Measurements from ENCODE around the gene MYL11.

DNA sequence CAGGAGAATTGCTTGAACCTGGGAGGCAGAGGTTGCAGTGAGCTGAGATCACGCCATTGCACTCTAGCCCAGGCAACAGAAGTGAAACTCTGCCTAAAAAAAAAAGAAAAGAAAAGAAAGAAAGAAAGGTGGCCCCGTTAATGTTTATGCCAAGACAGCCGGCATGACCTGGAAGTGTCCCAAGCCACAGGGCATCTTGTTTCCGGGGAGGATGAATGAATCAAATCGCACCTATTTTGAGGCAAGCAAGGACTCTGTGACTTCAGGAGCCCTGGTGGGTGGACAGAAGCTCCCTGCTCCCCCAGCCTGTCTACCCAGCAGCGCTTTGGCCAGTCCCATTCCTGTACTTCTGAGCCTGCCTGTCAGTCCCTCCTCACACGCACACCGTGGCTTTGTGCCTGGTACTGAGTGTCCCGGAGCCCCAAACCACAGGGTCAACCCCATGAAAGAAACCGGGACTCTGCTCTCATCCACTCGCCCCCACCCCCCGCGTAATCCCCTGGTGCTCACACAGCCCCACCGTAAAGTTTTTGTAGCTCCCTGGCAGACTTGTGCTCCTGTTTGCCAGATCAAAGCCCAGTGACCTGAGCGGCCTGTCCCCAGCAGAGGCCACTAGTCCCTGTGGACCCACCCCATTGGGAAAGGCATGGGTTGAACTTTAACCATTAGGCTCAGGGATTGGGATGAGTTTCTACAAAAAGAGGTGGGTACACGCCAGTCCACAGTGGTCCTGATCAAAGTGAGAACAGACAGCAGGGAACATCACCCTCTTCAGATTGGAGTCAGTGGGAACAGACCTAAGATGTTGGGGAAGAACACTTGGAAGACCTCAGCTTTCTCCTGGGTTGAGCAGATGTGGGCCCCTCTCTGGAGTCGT is 38.8 kb upstream of the MYL11 start:
- no peak for TF ChIP-seq RAD21 (conservative IDR thresholded peaks at IDR 0.05)
- TF ChIP-seq, protein P1, sequence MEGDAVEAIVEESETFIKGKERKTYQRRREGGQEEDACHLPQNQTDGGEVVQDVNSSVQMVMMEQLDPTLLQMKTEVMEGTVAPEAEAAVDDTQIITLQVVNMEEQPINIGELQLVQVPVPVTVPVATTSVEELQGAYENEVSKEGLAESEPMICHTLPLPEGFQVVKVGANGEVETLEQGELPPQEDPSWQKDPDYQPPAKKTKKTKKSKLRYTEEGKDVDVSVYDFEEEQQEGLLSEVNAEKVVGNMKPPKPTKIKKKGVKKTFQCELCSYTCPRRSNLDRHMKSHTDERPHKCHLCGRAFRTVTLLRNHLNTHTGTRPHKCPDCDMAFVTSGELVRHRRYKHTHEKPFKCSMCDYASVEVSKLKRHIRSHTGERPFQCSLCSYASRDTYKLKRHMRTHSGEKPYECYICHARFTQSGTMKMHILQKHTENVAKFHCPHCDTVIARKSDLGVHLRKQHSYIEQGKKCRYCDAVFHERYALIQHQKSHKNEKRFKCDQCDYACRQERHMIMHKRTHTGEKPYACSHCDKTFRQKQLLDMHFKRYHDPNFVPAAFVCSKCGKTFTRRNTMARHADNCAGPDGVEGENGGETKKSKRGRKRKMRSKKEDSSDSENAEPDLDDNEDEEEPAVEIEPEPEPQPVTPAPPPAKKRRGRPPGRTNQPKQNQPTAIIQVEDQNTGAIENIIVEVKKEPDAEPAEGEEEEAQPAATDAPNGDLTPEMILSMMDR (IDR thresholded peaks at IDR 0.05; ENCODE audit: poor library complexity, severe bottlenecking) = no peak
- no peak for TF ChIP-seq TAF1 (IDR thresholded peaks at IDR 0.05; ENCODE audit: low read depth)
- TF ChIP-seq EP300 (conservative IDR thresholded peaks at IDR 0.05; ENCODE audit: poor library complexity, severe bottlenecking) = no peak
- TF ChIP-seq, protein P2, sequence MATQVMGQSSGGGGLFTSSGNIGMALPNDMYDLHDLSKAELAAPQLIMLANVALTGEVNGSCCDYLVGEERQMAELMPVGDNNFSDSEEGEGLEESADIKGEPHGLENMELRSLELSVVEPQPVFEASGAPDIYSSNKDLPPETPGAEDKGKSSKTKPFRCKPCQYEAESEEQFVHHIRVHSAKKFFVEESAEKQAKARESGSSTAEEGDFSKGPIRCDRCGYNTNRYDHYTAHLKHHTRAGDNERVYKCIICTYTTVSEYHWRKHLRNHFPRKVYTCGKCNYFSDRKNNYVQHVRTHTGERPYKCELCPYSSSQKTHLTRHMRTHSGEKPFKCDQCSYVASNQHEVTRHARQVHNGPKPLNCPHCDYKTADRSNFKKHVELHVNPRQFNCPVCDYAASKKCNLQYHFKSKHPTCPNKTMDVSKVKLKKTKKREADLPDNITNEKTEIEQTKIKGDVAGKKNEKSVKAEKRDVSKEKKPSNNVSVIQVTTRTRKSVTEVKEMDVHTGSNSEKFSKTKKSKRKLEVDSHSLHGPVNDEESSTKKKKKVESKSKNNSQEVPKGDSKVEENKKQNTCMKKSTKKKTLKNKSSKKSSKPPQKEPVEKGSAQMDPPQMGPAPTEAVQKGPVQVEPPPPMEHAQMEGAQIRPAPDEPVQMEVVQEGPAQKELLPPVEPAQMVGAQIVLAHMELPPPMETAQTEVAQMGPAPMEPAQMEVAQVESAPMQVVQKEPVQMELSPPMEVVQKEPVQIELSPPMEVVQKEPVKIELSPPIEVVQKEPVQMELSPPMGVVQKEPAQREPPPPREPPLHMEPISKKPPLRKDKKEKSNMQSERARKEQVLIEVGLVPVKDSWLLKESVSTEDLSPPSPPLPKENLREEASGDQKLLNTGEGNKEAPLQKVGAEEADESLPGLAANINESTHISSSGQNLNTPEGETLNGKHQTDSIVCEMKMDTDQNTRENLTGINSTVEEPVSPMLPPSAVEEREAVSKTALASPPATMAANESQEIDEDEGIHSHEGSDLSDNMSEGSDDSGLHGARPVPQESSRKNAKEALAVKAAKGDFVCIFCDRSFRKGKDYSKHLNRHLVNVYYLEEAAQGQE (IDR thresholded peaks at IDR 0.05; ENCODE audit: borderline replicate concordance) = no peak
- no peak for TF ChIP-seq EZH2 (IDR thresholded peaks at IDR 0.05; ENCODE audit: borderline replicate concordance, insufficient read depth, low read length, poor library complexity, severe bottlenecking)
- TF ChIP-seq POLR2AphosphoS5 (IDR thresholded peaks at IDR 0.05) = no peak
